ENCODE data around the gene POLR3H.
"Not testable (repeated sequence)": the region's sequence is repeated elsewhere in the genome, so short reads cannot be mapped to it uniquely, and the experiment has no call there.

Gene POLR3H

GRCh38 chr22:41564563-41564962 is 20.3 kb upstream of the POLR3H start:
- no peak for DNase-seq (ENCODE audit: low read depth)

GRCh38 chr22:41563051-41563711 is 18.9 kb upstream of the POLR3H start:
- DNase-seq (ENCODE audit: low read depth), result no peak

GRCh38 chr22:41562461-41562860 is 18.2 kb upstream of the POLR3H start:
- no peak for DNase-seq (ENCODE audit: low read depth)

GRCh38 chr22:41561788-41562187 is 17.5 kb upstream of the POLR3H start:
- DNase-seq (ENCODE audit: low read depth), result no peak

GRCh38 chr22:41561335-41561734 is 17.1 kb upstream of the POLR3H start:
- no peak for DNase-seq (ENCODE audit: low read depth)

GRCh38 chr22:41560095-41560471 is 15.8 kb upstream of the POLR3H start:
- no peak for DNase-seq (ENCODE audit: low read depth)

GRCh38 chr22:41558241-41558630 is 14.0 kb upstream of the POLR3H start:
- DNase-seq (ENCODE audit: low read depth), result not testable (repeated sequence)

GRCh38 chr22:41557401-41558240 is 13.4 kb upstream of the POLR3H start:
- peak; percentile 10 for DNase-seq (ENCODE audit: low read depth)

GRCh38 chr22:41556561-41556960 is 12.3 kb upstream of the POLR3H start:
- DNase-seq (ENCODE audit: low read depth), result no peak

- DNase-seq (ENCODE audit: low read depth), result no peak
Observed at GRCh38 chr22:41555325-41555982, 11.2 kb upstream of the POLR3H start.

- DNase-seq (ENCODE audit: low read depth), result no peak
Observed at GRCh38 chr22:41551877-41552582, 7.8 kb upstream of the POLR3H start.

GRCh38 chr22:41550952-41551491 is 6.8 kb upstream of the POLR3H start:
- DNase-seq (ENCODE audit: low read depth), result no peak

GRCh38 chr22:41548830-41549211 is 4.6 kb upstream of the POLR3H start:
- DNase-seq (ENCODE audit: low read depth), result no peak

- no peak for DNase-seq (ENCODE audit: low read depth)
Observed at GRCh38 chr22:41544671-41545476, 604 bp upstream of the POLR3H start.

- no peak for DNase-seq (ENCODE audit: low read depth)
Observed at GRCh38 chr22:41542224-41542623, 2.0 kb downstream of the POLR3H start.

GRCh38 chr22:41541484-41541883 is 2.8 kb downstream of the POLR3H start:
- DNase-seq (ENCODE audit: low read depth), result no peak

GRCh38 chr22:41540365-41540764 is 3.9 kb downstream of the POLR3H start:
- DNase-seq (ENCODE audit: low read depth), result no peak

GRCh38 chr22:41540006-41540315 is 4.3 kb downstream of the POLR3H start:
- no peak for DNase-seq (ENCODE audit: low read depth)

- DNase-seq (ENCODE audit: low read depth), result no peak
Observed at GRCh38 chr22:41539146-41540005, 4.9 kb downstream of the POLR3H start.

GRCh38 chr22:41538583-41538982 is 5.7 kb downstream of the POLR3H start:
- DNase-seq (ENCODE audit: low read depth), result no peak

GRCh38 chr22:41537203-41537602 is 7.1 kb downstream of the POLR3H start:
- no peak for DNase-seq (ENCODE audit: low read depth)
